ENCODE measurements around the gene FHIT.

DNA sequence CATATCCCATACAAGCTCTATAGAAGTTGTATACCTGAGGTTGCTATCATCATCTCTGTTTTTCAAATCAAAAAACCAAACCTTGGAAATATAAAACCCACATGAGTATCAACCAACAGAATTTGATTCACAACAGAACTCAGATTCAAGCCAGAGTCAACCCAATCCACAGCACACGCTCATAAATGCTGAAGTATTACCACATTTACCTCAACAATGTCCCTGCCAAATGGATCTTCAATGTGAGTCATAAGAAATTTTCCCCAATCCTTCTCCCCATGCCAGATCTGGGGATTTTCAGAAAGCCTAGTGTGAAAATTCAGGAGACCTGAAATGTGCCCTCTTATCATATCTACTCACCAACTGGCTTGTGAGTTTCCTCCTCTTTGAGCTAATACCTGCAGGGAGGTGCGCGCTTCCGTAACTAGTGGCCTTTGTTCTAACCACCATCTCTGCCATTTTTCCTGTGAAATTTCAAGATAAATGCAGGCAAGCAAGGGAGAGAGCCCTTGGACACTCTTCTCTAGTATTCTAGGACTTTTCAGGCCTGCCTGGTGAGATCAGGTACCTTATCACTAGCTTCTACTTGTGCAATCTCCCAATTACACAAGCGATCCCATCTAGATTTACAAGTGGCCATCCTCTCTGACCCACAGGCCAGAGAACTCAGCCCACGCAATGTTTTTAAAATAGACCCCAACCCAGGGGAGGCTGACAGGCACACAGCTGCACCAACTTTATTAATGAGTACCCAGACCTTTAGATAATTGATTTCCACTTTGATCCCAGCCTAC is 1124.5 kb downstream of the FHIT start:
- no peak for TF ChIP-seq GATA2 (IDR thresholded peaks at IDR 0.05; ENCODE audit: low read depth, low read length)
- TF ChIP-seq GATA3 (IDR thresholded peaks at IDR 0.05; ENCODE audit: low read depth, low read length) = no peak

Data from SH-SY5Y (cell line).